Activated CD8-positive, alpha-beta T cell treated with anti-CD3 and anti-CD28 coated beads, Interleukin-2, amount 10 ng/mL, durations not matched to agents 7 days and 5 days (primary cell): ENCODE measurements around the gene PGM5. TPM values are rescaled to one million over a fixed set of nuclear protein-coding genes. Genes with fewer than 3 reads are reported as not detected.
"Not testable (repeated sequence)": the region's sequence is repeated elsewhere in the genome, so short reads cannot be mapped to it uniquely, and the experiment has no call there.

ENCODE experiments used
- ATAC-seq: fragments of 150-1000 bp; cut with Tn5 transposase; one replicate; pipeline ENCODE4 v1.10.0; 2021; ENCODE audit warnings: moderate library complexity
- CTCF ChIA-PET: fragments of 350-600 bp; sonication (Branson Sonifier 250); formaldehyde crosslinking; loops from one replicate; lab custom pipeline; 2021; ENCODE audit warnings: antibody characterized with exemption; lab: Charles Lee
- POLR2A ChIA-PET: fragments of 350-600 bp; sonication (Branson Sonifier 250); formaldehyde crosslinking; loops from one replicate; lab custom pipeline; 2021; ENCODE audit warnings: antibody characterized with exemption; lab: Charles Lee
- DNase-seq: peaks from one replicate; pipeline ENCODE4 v3.0.0-alpha.2; 2020
- H3K27ac Mint-ChIP-seq: one replicate; pipeline ENCODE4 v1.8.0; 2021; ENCODE audit warnings: mild to moderate bottlenecking, mixed read lengths
- H3K27me3 Mint-ChIP-seq: one replicate; pipeline ENCODE4 v1.8.0; 2021; ENCODE audit warnings: low read depth, mixed read lengths
- H3K36me3 Mint-ChIP-seq: one replicate; pipeline ENCODE4 v1.8.0; 2021; ENCODE audit warnings: low read depth, mixed read lengths
- H3K4me1 Mint-ChIP-seq: one replicate; pipeline ENCODE4 v1.8.0; 2021; ENCODE audit warnings: low read depth, mixed read lengths
- H3K4me3 Mint-ChIP-seq: one replicate; pipeline ENCODE4 v1.8.0; 2021; ENCODE audit warnings: mild to moderate bottlenecking, mixed read lengths
- H3K9me3 Mint-ChIP-seq: one replicate; pipeline ENCODE4 v1.8.0; 2022; ENCODE audit warnings: mixed read lengths; ENCODE audit not compliant: insufficient read depth
- total RNA-seq, 2 experiments: library from RNA; stranded (reverse); gene quantifications; one replicate each; pipeline ENCODE4 v1.2.3, GENCODE V29; 2021

PGM5 gene
- total RNA-seq, 2 experiments from 2014 or later = not detected

DNA sequence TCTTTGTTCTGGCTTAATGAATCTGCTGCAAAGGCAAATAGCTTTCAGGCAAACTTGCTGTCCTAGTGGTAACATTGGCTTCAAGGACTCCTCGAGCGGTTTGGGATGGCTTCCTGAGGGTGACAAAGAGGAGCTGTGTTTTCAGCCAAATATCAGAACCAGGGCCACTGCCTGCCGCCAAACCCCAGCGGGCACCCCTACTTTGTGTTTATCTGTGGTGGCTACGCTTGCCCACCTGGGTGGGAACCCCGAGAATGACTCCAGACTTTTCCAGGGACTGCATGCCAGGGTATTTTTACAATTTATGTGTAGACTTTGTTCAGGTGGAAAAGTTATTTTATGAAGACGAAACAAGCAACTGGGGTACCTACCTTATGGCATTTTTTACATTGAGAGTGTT lies 18.4 kb upstream of the PGM5 start:
- POLR2A ChIA-PET, H3K27me3 Mint-ChIP-seq, H3K36me3 Mint-ChIP-seq, H3K27ac Mint-ChIP-seq, ATAC-seq, H3K4me1 Mint-ChIP-seq, CTCF ChIA-PET, DNase-seq, H3K9me3 Mint-ChIP-seq, H3K4me3 Mint-ChIP-seq: not testable (repeated sequence)

DNA sequence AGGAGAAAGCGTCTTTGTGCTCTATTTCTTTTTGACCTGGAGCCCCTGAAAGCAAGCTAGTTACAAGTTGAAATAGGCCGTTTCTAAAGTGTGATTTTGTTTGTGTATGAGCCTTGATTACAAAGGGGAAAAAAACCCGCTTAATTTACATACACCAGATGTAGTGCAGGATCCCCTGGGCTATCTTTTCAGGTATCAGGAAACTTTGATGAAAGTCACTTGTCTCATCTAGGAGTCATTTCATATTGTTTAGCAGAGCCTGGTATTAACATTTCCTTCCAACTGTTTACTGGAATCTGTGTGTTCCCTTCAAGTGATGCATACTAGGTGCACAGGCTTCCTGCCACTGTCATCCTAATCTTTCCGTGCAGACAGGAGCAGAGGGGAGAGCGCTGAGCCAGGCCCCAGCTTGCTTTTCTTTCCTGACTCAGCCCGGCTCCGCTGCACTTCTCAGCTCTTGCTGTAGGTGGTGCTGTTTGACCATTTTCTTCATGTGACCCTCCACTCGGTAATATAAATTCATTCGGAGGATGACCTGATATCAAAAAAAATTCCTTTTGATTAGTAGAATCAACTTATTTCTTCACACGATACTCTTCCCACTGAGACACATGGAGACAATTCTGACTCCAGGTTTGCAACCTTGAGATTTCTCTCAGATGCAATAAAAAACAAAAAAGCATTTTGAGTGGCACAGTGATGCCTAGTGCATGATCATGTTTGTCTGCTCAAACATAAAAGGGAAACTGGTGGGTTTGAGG lies 14.0 kb upstream of the PGM5 start:
- H3K4me3 Mint-ChIP-seq, H3K4me1 Mint-ChIP-seq, H3K9me3 Mint-ChIP-seq, DNase-seq, H3K27ac Mint-ChIP-seq, H3K36me3 Mint-ChIP-seq, POLR2A ChIA-PET, H3K27me3 Mint-ChIP-seq: not testable (repeated sequence)
- CTCF ChIA-PET = interaction anchor here (2.0 kb wide), 1 partner anchor 166 kb away, joined by 5 read pairs; no protein-coding TSS in a partner anchor
- ATAC-seq = peak; percentile 68

DNA sequence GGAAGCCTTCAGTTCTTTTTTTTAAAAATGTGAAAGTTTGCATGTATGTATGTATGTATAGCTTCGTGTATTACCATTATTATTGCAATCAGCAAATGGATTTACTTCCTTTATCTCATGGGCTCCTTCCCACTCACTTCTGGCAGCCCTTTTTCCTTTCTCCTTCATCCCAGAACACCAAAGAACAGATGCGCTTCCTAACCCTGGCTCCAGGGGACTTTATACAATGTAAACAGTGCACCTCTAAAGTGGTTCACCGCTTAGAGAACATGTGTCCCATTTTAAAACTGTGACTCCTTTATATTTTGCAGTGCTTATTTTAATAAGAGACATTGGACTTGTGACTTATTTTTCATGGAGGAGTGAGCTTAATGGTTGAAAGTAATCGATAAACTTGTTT lies 13.2 kb upstream of the PGM5 start:
- H3K9me3 Mint-ChIP-seq, DNase-seq, ATAC-seq, H3K4me1 Mint-ChIP-seq, H3K36me3 Mint-ChIP-seq, H3K27ac Mint-ChIP-seq, H3K4me3 Mint-ChIP-seq, POLR2A ChIA-PET, H3K27me3 Mint-ChIP-seq: not testable (repeated sequence)
- CTCF ChIA-PET = interaction anchor here (2.0 kb wide), 1 partner anchor 165 kb away, joined by 5 read pairs; no protein-coding TSS in a partner anchor

DNA sequence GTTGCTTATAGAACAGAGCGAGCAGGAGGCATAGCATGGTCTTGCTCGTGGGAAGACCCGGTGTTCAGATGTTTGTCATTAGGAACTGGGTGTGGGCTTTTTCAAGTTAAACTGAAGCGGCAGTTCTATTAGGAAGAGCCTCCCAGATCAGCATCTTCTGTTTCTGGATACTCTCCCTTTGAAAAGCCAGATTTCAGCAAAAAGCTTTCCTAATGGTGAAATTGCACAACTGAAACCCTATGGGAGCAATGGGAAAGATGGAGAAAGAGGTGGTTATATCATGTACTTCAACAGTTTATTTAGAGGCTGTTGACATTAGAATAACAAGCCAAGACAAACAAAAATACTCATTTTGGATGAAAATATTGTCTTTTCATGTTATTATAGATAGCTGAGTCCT lies 12.4 kb upstream of the PGM5 start:
- H3K27ac Mint-ChIP-seq, H3K4me3 Mint-ChIP-seq, H3K9me3 Mint-ChIP-seq, ATAC-seq, DNase-seq, H3K27me3 Mint-ChIP-seq, H3K36me3 Mint-ChIP-seq, POLR2A ChIA-PET, H3K4me1 Mint-ChIP-seq: not testable (repeated sequence)
- CTCF ChIA-PET = interaction anchor here (2.0 kb wide), 1 partner anchor 165 kb away, joined by 5 read pairs; no protein-coding TSS in a partner anchor

DNA sequence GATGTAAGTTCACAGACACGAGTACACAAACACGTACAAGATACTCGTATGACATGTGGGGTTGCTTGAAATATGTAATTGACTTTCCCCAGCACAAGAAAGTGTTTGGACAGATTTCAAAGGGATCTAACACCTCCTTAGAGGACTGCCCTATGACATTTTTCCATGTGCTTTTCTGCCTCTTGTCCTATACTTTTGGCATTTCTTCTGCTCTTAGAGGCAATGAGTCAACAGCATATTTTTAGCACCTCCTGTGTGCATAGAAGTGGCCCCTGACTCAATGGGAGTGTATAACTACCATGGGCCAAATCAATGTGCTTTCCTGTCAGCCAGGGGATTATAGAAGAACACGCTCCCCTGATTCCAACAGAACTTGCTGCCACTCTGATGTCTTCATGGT lies 4.7 kb upstream of the PGM5 start:
- H3K36me3 Mint-ChIP-seq, H3K4me3 Mint-ChIP-seq, DNase-seq, POLR2A ChIA-PET, H3K9me3 Mint-ChIP-seq, ATAC-seq, H3K27ac Mint-ChIP-seq, H3K4me1 Mint-ChIP-seq, CTCF ChIA-PET: not testable (repeated sequence)
- H3K27me3 Mint-ChIP-seq = peaks cover 15% of the 10 kb centered on the region

DNA sequence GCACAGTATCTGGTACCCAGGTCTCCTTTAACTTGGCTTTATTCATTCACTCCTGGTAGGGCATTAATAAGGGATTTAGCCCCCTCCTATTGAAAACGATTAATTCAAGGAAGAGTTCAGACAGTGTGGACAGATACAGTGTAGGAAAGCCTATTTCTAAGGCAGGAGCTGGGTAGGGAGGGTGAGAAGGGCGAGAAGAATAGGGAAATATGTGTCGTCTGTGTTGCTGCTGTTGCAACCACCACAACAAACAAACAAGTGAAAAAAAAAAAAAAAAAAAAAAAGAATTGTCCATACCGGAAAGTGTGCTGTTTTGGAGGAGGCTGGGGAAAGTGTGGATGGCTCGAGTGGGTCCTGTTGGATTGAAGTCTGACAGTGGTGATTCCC lies 425 bp upstream of the PGM5 start:
- H3K9me3 Mint-ChIP-seq, POLR2A ChIA-PET, H3K4me1 Mint-ChIP-seq, DNase-seq, H3K4me3 Mint-ChIP-seq, H3K36me3 Mint-ChIP-seq, ATAC-seq, H3K27ac Mint-ChIP-seq: not testable (repeated sequence)
- CTCF ChIA-PET = interaction anchor here (0.5 kb wide), 1 partner anchor 214 kb away, joined by 4 read pairs; no protein-coding TSS in a partner anchor
- H3K27me3 Mint-ChIP-seq = peaks cover 19% of the 10 kb centered on the region

DNA sequence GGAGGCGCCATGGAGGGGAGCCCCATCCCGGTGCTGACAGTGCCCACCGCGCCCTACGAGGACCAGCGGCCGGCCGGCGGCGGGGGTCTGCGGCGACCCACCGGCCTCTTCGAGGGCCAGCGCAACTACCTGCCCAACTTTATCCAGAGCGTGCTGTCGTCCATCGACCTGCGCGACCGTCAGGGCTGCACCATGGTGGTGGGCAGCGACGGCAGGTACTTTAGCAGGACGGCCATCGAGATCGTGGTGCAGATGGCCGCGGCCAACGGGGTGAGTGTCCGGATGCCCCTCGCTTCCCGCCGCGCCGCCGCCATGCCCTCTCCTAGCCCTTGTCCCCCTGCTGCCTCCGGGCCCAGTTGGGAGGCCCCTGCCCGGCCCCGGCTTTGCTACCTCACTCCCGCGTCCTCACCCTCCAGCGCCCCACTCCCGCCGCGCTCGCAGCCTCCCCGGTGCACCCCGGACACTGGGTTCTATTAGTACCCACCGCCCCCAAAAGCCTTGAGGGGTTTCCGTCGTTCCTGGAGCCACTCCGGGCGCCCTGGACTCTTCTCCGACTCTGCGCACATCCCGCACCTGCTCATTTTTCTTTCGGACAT lies 806 bp downstream of the PGM5 start:
- POLR2A ChIA-PET, H3K4me3 Mint-ChIP-seq, DNase-seq, CTCF ChIA-PET, H3K9me3 Mint-ChIP-seq, H3K27ac Mint-ChIP-seq, H3K36me3 Mint-ChIP-seq, H3K4me1 Mint-ChIP-seq: not testable (repeated sequence)
- ATAC-seq = peak; percentile 19
- peaks cover 19% of the 10 kb centered on the region for H3K27me3 Mint-ChIP-seq

DNA sequence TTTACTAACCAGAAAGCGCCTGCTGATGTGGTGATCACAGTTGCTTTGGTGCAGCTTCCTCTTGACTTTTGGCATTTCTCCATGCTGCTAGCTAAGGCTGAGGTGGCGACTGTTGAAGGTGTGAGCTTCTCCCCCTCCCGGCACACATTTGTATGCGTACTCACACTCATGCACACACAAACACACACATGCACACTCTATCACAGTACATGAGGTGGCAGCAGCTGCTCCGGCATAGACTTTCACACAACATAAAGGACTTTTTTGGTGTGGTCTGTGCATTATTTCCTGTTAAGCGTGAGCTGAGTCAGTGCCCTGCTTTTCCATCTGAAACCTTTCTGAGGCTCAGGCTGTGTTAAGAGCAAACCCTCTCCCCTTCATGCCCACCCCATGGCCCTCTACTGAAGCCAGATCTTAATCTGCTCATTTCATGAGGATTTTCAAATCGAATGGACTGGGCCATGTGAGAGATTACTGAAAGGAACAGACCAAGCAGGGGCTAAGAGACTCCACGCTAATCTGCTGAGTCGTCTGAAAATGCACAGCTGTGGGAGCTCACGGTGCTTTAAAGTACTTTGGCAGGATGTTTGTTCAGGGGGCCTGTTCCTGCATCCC lies 10.6 kb downstream of the PGM5 start:
- ATAC-seq = peak; percentile 84
- H3K36me3 Mint-ChIP-seq, H3K4me3 Mint-ChIP-seq, DNase-seq, CTCF ChIA-PET, H3K4me1 Mint-ChIP-seq, H3K27ac Mint-ChIP-seq, POLR2A ChIA-PET, H3K27me3 Mint-ChIP-seq, H3K9me3 Mint-ChIP-seq: not testable (repeated sequence)

DNA sequence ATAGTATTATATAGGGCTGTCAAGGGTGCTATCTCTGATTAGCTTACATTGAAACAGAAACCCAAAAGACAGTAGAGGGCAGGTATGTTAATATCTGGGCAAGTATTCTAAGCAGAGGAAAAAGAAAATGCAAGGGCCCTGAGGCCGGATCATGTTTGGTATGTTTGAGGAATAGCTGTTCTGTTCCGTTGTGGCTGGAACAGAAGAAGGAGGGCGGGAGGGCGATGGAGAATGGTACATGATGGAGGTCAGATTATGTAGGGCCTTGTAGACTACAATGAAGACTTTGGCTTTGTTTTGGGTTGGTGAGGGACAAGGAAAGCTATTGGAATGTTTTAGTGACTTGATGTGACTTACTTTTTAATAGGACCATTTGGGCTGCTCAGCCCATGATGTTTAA lies 19.4 kb downstream of the PGM5 start:
- H3K27me3 Mint-ChIP-seq, H3K27ac Mint-ChIP-seq, POLR2A ChIA-PET: not testable (repeated sequence)

DNA sequence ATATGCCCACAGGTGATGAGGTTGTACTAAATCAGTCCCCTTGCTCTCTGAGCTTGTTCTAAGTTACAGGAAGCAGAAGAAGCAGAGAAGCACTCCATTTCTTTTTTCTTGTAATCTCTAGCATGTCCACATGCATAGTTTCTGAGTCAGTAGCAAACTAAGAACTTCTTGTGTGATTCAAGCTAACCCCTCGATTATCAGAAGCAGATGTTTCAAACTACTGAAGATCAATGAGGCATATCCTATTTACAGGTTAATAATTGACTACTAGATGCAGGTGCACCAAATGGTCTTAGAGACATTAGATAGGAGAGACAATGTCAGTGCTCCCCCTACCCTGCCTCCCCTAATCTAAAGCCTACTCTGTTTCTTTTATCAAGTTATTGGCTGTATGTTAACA lies 21.3 kb downstream of the PGM5 start:
- DNase-seq, CTCF ChIA-PET, H3K9me3 Mint-ChIP-seq, ATAC-seq, H3K4me3 Mint-ChIP-seq, POLR2A ChIA-PET, H3K4me1 Mint-ChIP-seq, H3K36me3 Mint-ChIP-seq, H3K27me3 Mint-ChIP-seq, H3K27ac Mint-ChIP-seq: not testable (repeated sequence)

More for the DNA sequence above, 19.4 kb downstream of the PGM5 start:
- CTCF ChIA-PET, H3K9me3 Mint-ChIP-seq, ATAC-seq, H3K4me3 Mint-ChIP-seq, H3K4me1 Mint-ChIP-seq, H3K36me3 Mint-ChIP-seq, DNase-seq: not testable (repeated sequence)

DNA sequence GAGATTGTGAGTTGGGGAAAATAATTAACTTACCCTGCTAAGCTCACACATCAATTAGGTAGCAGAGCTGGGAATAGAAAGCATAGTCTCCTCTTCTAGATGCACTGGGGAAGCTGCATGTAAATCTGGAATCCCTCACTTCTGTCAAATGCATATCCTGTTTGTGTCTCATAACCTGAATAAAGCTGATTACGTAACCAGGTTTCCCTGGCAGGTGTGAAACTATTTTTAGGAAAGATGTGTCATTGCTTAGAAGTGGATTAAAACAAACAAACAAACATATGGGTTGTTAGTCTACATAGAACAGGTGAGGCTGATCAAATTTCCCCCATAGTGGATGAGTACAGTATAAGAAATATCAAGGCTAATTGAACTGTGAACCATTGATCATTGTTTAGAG lies 27.5 kb downstream of the PGM5 start:
- H3K4me1 Mint-ChIP-seq, ATAC-seq, H3K36me3 Mint-ChIP-seq, H3K4me3 Mint-ChIP-seq, H3K9me3 Mint-ChIP-seq, H3K27ac Mint-ChIP-seq, CTCF ChIA-PET, DNase-seq, POLR2A ChIA-PET, H3K27me3 Mint-ChIP-seq: not testable (repeated sequence)

DNA sequence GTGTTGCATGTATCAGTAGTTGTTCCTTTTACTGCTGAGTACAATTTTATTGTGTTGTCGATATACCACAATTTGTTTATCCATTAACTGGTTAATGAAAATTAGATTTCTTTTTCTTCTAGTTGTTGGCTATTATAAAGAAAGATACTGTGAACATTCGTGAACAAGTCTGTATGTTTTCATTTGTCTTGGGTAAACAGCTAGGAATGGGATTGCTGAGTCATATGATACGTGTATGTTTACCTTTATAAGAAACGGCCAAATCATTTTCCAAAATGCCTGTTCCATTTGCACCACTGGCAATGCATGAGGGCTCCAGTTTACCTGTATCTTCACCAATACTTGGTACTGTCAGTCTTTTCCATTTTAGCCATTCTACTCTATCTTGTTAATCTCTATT lies 33.1 kb downstream of the PGM5 start:
- H3K27me3 Mint-ChIP-seq, CTCF ChIA-PET, H3K27ac Mint-ChIP-seq, H3K9me3 Mint-ChIP-seq, H3K36me3 Mint-ChIP-seq, H3K4me3 Mint-ChIP-seq, ATAC-seq, DNase-seq, H3K4me1 Mint-ChIP-seq, POLR2A ChIA-PET: not testable (repeated sequence)
